ENCODE data around the gene RPS6KA4. TPM values are rescaled to one million over a fixed set of nuclear protein-coding genes. Genes with fewer than 3 reads are reported as not detected.

The RPS6KA4 gene
- total RNA-seq, 4 donors from 2014 or later, result 23.7 to 34.3 (median 26.2) TPM

DNA sequence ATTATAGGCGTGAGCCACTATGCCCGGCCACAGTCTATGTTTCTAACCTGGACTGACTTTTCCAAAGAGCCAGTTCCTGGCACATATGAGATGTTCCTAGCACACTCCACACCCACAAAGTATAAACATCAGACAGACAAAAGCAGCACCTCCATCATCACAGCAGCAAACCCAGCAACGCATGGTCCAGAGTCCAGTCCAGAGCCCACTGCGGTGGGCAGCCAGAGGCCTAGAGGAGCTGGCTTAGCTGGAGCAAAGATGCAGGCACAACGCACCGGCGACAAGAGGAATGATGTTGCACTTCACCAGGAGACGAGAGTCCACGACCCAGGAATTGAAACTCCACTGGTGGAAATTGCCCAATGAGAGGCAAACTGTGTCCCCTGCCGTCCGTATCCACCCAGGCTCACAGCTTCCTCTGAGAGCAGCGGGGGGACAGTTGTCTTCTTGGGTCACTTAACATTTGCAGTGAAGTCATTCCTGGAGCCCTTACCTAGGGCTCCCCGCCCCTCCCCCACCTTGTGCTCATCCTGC lies 36.6 kb downstream of the RPS6KA4 start:
- no peak overlapping the region for H3K4me3 ChIP-seq
- no peaks in the 10 kb centered on the region for H3K36me3 ChIP-seq
- no peak overlapping the region for H3K27ac ChIP-seq
- WGBS, 2 donors, result 58 to 66% methylated on average over 13 of the region's 13 CpGs
- TF ChIP-seq POLR2A (IDR thresholded peaks at IDR 0.05), result no peak
- TF ChIP-seq, protein P1, sequence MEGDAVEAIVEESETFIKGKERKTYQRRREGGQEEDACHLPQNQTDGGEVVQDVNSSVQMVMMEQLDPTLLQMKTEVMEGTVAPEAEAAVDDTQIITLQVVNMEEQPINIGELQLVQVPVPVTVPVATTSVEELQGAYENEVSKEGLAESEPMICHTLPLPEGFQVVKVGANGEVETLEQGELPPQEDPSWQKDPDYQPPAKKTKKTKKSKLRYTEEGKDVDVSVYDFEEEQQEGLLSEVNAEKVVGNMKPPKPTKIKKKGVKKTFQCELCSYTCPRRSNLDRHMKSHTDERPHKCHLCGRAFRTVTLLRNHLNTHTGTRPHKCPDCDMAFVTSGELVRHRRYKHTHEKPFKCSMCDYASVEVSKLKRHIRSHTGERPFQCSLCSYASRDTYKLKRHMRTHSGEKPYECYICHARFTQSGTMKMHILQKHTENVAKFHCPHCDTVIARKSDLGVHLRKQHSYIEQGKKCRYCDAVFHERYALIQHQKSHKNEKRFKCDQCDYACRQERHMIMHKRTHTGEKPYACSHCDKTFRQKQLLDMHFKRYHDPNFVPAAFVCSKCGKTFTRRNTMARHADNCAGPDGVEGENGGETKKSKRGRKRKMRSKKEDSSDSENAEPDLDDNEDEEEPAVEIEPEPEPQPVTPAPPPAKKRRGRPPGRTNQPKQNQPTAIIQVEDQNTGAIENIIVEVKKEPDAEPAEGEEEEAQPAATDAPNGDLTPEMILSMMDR (IDR thresholded peaks at IDR 0.05), result no peak
- no peak for TF ChIP-seq EP300 (IDR thresholded peaks at IDR 0.05)
- H3K27me3 ChIP-seq, result peaks cover 0 to 10% of the 10 kb centered on the region in 2 donors
- DNase-seq (ENCODE audit: low spot score in 2 of 2), result peak in 1 of 2 donors; percentile 9
- H3K4me1 ChIP-seq, result peaks cover 0 to 7% (median 0%) of the 10 kb centered on the region in 4 donors
- H3K9me3 ChIP-seq, result no peaks in the 10 kb centered on the region

DNA sequence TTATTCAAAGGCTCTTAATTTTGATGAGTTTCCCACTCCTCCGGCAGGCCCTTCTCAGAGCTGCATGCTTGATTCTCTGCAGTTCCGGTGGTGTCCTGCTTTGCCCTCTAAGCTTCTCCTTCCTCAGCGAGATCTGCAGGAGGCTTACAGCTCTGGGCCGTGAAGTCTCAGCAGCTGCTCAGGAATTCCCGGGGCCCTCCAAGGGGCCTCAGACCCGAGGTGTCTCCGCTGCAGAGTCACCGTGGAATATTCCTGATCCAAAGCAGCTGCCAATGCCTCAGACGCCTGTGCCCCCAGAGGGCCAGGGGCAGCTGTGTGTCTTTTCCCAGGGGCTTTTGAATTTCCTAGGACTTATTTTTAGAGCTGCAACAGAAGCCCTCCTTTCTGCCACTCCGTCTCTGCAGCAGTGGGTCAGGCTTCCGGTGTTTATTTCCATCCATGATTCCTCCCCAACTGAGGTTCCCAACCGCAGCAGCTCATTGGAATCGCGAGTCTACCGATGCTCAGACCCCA lies 37.2 kb downstream of the RPS6KA4 start:
- WGBS, 2 donors, result 5 to 12% methylated on average over 13 to 15 of the region's 15 CpGs
- Histone ChIP-seq H3K4me1 (peaks cover 0 to 7% (median 0%) of the 10 kb centered on the region in 4 donors), H3K36me3 (no peaks in the 10 kb centered on the region), H3K9me3 (no peaks in the 10 kb centered on the region), H3K4me3 (no peak overlapping the region), H3K27me3 (peaks cover 0 to 10% of the 10 kb centered on the region in 2 donors), H3K27ac (no peak overlapping the region)
- no peak for DNase-seq (ENCODE audit: low spot score in 2 of 2)
- TF ChIP-seq, protein P1 (IDR thresholded peaks at IDR 0.05), result no peak
- no peak for TF ChIP-seq POLR2A (IDR thresholded peaks at IDR 0.05)
- no peak for TF ChIP-seq EP300 (IDR thresholded peaks at IDR 0.05)

DNA sequence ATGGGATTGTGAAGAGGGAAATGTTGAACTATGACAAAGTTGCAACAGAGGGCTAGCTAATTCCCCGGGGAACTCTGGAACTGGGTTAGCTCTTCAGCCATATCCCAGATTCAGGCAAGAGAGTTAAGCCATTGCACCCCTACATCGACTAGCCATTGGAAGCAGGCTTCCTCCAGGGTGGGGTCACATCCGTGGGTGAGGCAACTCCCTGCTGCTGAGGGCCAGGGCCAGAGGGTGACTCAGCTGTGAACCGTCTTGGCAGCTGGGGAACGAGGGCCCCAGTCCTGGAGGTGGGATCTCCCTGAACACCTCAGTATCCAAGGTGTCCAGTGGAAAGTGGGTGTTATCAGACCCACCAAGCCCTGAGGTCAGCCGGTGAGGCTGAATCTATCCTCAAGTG lies 41.1 kb downstream of the RPS6KA4 start:
- Histone ChIP-seq H3K36me3 (no peaks in the 10 kb centered on the region), H3K9me3 (peaks cover 0 to 12% (median 0%) of the 10 kb centered on the region in 4 donors), H3K4me3 (no peak overlapping the region), H3K27me3 (peaks cover 0 to 10% of the 10 kb centered on the region in 2 donors), H3K4me1 (peaks cover 0 to 7% (median 0%) of the 10 kb centered on the region in 4 donors), H3K27ac (no peak overlapping the region)
- TF ChIP-seq, protein P1 (IDR thresholded peaks at IDR 0.05), result no peak
- TF ChIP-seq EP300 (IDR thresholded peaks at IDR 0.05) (no peak), POLR2A (IDR thresholded peaks at IDR 0.05) (no peak)
- WGBS, 2 donors, result 56 to 60% methylated on average over 6 of the region's 6 CpGs
- DNase-seq (ENCODE audit: low spot score in 2 of 2), result no peak

DNA sequence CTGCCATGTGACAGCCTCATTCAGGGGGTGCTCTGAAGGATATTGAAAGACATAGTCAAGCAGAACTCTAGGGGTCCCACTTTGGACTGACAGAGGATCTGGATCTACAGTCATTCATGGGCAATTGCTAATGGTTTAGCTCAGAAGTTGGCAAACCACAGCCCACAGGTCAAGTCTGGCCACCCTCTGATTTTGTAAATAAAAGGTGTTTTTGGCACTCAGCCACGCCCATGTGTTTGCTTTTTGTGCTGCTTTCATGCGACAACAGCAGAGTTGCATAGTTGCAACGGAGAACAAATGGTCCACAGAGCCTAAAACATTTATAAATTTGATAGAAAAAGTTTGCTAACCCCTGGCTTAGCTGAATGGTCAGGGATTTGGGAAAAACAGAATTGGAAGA lies 41.7 kb downstream of the RPS6KA4 start:
- TF ChIP-seq POLR2A (IDR thresholded peaks at IDR 0.05), result no peak
- no peak for TF ChIP-seq EP300 (IDR thresholded peaks at IDR 0.05)
- TF ChIP-seq, protein P1 (IDR thresholded peaks at IDR 0.05), result no peak
- Histone ChIP-seq H3K4me1 (peaks cover 0 to 7% (median 0%) of the 10 kb centered on the region in 4 donors), H3K36me3 (no peaks in the 10 kb centered on the region), H3K9me3 (peaks cover 0 to 12% (median 0%) of the 10 kb centered on the region in 4 donors), H3K27ac (no peak overlapping the region), H3K4me3 (no peak overlapping the region), H3K27me3 (peaks cover 0 to 10% of the 10 kb centered on the region in 2 donors)
- 70 to 79% methylated on average over 3 of the region's 3 CpGs for WGBS, 2 donors
- no peak for DNase-seq (ENCODE audit: low spot score in 2 of 2)

DNA sequence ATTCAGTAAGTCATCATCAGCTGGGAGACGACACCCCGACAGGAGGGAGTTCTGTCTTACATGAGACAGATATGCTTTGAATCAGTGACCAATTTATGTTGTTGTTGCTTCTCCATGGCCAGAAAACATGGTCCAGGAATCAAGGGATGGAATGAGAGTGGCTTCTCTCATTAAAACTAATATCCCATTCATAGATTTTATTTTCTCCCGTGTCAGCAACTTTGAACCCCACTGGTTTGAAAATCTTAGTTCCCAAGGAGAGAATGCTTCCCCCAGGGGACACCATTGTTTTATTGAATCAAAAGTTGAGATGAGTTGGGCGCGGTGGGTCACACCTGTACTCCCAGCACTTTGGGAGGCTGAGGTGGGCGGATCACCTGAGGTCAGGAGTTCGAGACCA lies 42.8 kb downstream of the RPS6KA4 start:
- DNase-seq (ENCODE audit: low spot score in 2 of 2), result no peak
- H3K36me3 ChIP-seq, result no peaks in the 10 kb centered on the region
- H3K27me3 ChIP-seq, result peaks cover 0 to 10% of the 10 kb centered on the region in 2 donors
- peaks cover 0 to 12% (median 0%) of the 10 kb centered on the region in 4 donors for H3K9me3 ChIP-seq
- H3K27ac ChIP-seq, result no peak overlapping the region
- H3K4me3 ChIP-seq, result no peak overlapping the region
- 82 to 90% methylated on average over 7 of the region's 7 CpGs for WGBS, 2 donors
- TF ChIP-seq EP300 (IDR thresholded peaks at IDR 0.05) (no peak), POLR2A (IDR thresholded peaks at IDR 0.05) (no peak)
- TF ChIP-seq, protein P1 (IDR thresholded peaks at IDR 0.05), result no peak
- H3K4me1 ChIP-seq, result no peaks in the 10 kb centered on the region

Data from tibial nerve (tissue), 4 donors.